K562 (cell line): ENCODE results near the gene MLLT11. TPM values are rescaled to one million over a fixed set of nuclear protein-coding genes. Genes with fewer than 3 reads are reported as not detected.

ENCODE experiments used
- ATAC-seq: fragments of 200-7000 bp; cut with Tn5 transposase; 3 replicates; pipeline ENCODE4 v1.9.1; 2020; ENCODE audit warnings: moderate library complexity
- BruUV-seq: library from RNA; stranded (reverse); fragments of 400-500 nt; replicated peaks from 2 replicates; lab custom pipeline; 2021; lab: Mats Ljungman, UMichigan
- CTCF ChIA-PET: fragments of 300-600 bp; formaldehyde crosslinking; extraction: SDS; loops from one replicate; lab custom pipeline; 2021; ENCODE audit warnings: low intra/inter-chr PET ratio; lab: Yijun Ruan, JAX
- POLR2A ChIA-PET: fragments of 300-600, 350-650 bp; sonication (Branson Sonifier 250); formaldehyde crosslinking; extraction: SDS; loops from one replicate; lab custom pipeline; 2021; ENCODE audit warnings: antibody characterized with exemption, inconsistent platforms; lab: Yijun Ruan, JAX
- DNase-seq, 4 experiments: peaks; one replicate each; pipeline versions ENCODE4 v3.0.0 to v3.0.0-alpha.2; 2011 to 2018; ENCODE audit warnings: low spot score in 3 of 4, mixed read lengths in 3 of 4; ENCODE audit errors: extremely low read depth in 1 of 4
- FAIRE-seq: peaks from 2 replicates; lab custom pipeline; 2011; peaks lifted over from hg19 to GRCh38; lab: Jason Lieb, UNC
- H2AFZ ChIP-seq: 2 replicates; pipeline ENCODE4 v1.6.0; 2011; ENCODE audit warnings: low read depth, low read length, control low read depth, inconsistent platforms
- H3K27ac ChIP-seq: fragments of 200-600 bp; 3 replicates; pipeline ENCODE4 v1.8.0; 2011; ENCODE audit warnings: low read depth, mild to moderate bottlenecking, control low read depth, inconsistent platforms, low read length, moderate library complexity, mixed read lengths; ENCODE audit errors: extremely low read depth
- H3K27me3 ChIP-seq, 2 experiments: fragments of 300-600 bp in 1 of 2; 2 replicates in 1 of 2; 3 replicates in 1 of 2; pipeline versions ENCODE4 v1.6.0 to v1.8.0; 2011; ENCODE audit warnings: inconsistent platforms in 2 of 2, low read length in 2 of 2, mild to moderate bottlenecking in 1 of 2, mixed read lengths in 1 of 2, moderate library complexity in 1 of 2; ENCODE audit not compliant: control insufficient read depth in 2 of 2, insufficient read depth in 2 of 2
- H3K36me3 ChIP-seq: fragments of 300-600 bp; 3 replicates; pipeline ENCODE4 v1.8.0; 2011; ENCODE audit warnings: mild to moderate bottlenecking, low read length, inconsistent platforms; ENCODE audit not compliant: control insufficient read depth, insufficient read depth
- H3K4me1 ChIP-seq, 2 experiments: fragments of 200-600 bp in 1 of 2; replicated peaks in 1 of 2; 2 replicates in 1 of 2; 3 replicates in 1 of 2; pipeline versions ENCODE4 v1.5.1 to v1.8.0; 2011; ENCODE audit warnings: inconsistent platforms in 2 of 2, low read length in 2 of 2, mild to moderate bottlenecking in 1 of 2, mixed read lengths in 1 of 2, moderate library complexity in 1 of 2; ENCODE audit not compliant: control insufficient read depth in 2 of 2, insufficient read depth in 2 of 2
- H3K4me2 ChIP-seq: 2 replicates; pipeline ENCODE4 v1.6.1; 2011; ENCODE audit warnings: low read length, control low read depth, inconsistent platforms, mixed read lengths; ENCODE audit not compliant: insufficient read depth
- H3K4me3 ChIP-seq: fragments of 200-600 bp; sonication (generic), shearing (Covaris generic); 2 replicates; pipeline ENCODE4 v1.5.1; 2016; ENCODE audit warnings: control low read depth, inconsistent platforms
- H3K79me2 ChIP-seq: fragments of 200-600 bp; 3 replicates; pipeline ENCODE4 v1.8.0; 2011; ENCODE audit warnings: low read length, inconsistent platforms; ENCODE audit not compliant: control insufficient read depth, insufficient read depth
- H3K9ac ChIP-seq, 2 experiments: 2 replicates each; pipeline versions ENCODE4 v1.6.0 to v1.6.1; 2011; ENCODE audit warnings: low read depth in 2 of 2, low read length in 2 of 2, control low read depth in 1 of 2, inconsistent platforms in 1 of 2, mild to moderate bottlenecking in 1 of 2, mixed read lengths in 1 of 2; ENCODE audit not compliant: insufficient read depth in 1 of 2
- H3K9me1 ChIP-seq: one replicate; pipeline ENCODE4 v1.6.0; 2011; ENCODE audit warnings: inconsistent platforms, mild to moderate bottlenecking, low read length, moderate library complexity; ENCODE audit not compliant: control insufficient read depth, insufficient read depth
- H3K9me3 ChIP-seq: replicated peaks from 2 replicates; pipeline ENCODE4 v1.5.1; 2011; ENCODE audit warnings: low read depth, low read length, inconsistent platforms; ENCODE audit not compliant: control insufficient read depth, insufficient read depth
- H4K20me1 ChIP-seq: replicated peaks from 2 replicates; pipeline ENCODE4 v1.6.1; 2011; ENCODE audit warnings: low read length, inconsistent platforms, mixed read lengths; ENCODE audit not compliant: control insufficient read depth, insufficient read depth
- ATF3 ChIP-seq, 2 experiments: fragments of 450-650 bp in 1 of 2; sonication (generic) in 1 of 2; formaldehyde crosslinking in 1 of 2; IDR thresholded peaks in 1 of 2; conservative IDR thresholded peaks in 1 of 2; 2 replicates each; pipeline versions ENCODE4 v1.6.1 to v1.8.1; 2016 to 2023; ENCODE audit warnings: mild to moderate bottlenecking in 2 of 2, moderate library complexity in 2 of 2, inconsistent platforms in 1 of 2, missing genetic modification reagents in 1 of 2
- MNT ChIP-seq, 2 experiments: fragments of 450-650 bp; conservative IDR thresholded peaks; 2 replicates each; pipeline ENCODE4 v1.6.1; 2017; ENCODE audit warnings: mild to moderate bottlenecking in 2 of 2, moderate library complexity in 2 of 2
- RBM14 ChIP-seq: fragments of 200-400 bp; formaldehyde crosslinking; IDR thresholded peaks from 2 replicates; pipeline ENCODE4 v1.6.1; 2018; ENCODE audit warnings: low read depth, mild to moderate bottlenecking, low read length, moderate library complexity, borderline replicate concordance; ENCODE audit not compliant: insufficient read depth
- WGBS: fragments of 100-300 bp; shearing (Covaris generic); methylation state at CpG from one replicate; pipeline ENCODE4 v1.1.6; 2016; ENCODE audit warnings: low coverage, mixed read lengths; ENCODE audit not compliant: insufficient coverage; ENCODE audit errors: missing lambda C conversion rate; 5-methylcytosine and 5-hydroxymethylcytosine counted together
- in situ Hi-C: fragments of 300-500 bp; cut with MboI; formaldehyde crosslinking; loops from 4 replicates; pipeline ENCODE4 v1.15.0; 2018; ENCODE audit warnings: inconsistent platforms, mixed read lengths
- intact Hi-C: fragments of 100-400 bp; cut with micrococcal nuclease; formaldehyde crosslinking; loops from 2 replicates; pipeline ENCODE4 v1.14.2; 2022
- polyA plus RNA-seq, 8 experiments: library from polyadenylated mRNA; depleted of rRNA in 4 of 8; stranded (reverse) in 5 of 8; unstranded in 3 of 8; fragments of >200 nt; fragmentation: Nextera tagmentation in 2 of 8; fragmentation: Illumina TruSeq in 1 of 8; extraction: Ambion mirVana in 2 of 8; extraction: Trizol in 1 of 8; gene quantifications; 2 replicates each; pipeline versions ENCODE4 v1.2.1 to v1.2.3, GENCODE V29; 2011 to 2014; ENCODE audit warnings: inconsistent platforms in 1 of 8, missing spikeins in 1 of 8
- total RNA-seq, 7 experiments: library from RNA; depleted of rRNA in 6 of 7; stranded (reverse); fragments of >200 nt in 6 of 7; fragmentation: Illumina TruSeq in 2 of 7; extraction: Trizol in 2 of 7; gene quantifications; 2 replicates each; pipeline versions ENCODE4 v1.2.1 to v1.2.3, GENCODE V29; 2011 to 2021; ENCODE audit warnings: low replicate concordance in 1 of 7

Gene MLLT11
- total and polyA plus RNA-seq, 9 of the 15 experiments (the other 6 are each of a cell fraction or from before 2014, with no cell fraction given): 12.1 to 91.0 (median 22.0) TPM

GRCh38 chr1:151011154-151011850 is 48.9 kb upstream of the MLLT11 start:
- no peak overlapping the region for H3K4me3 ChIP-seq

More at GRCh38 chr1:151011154-151011850, 48.9 kb upstream of the MLLT11 start:
- POLR2A ChIA-PET: interaction anchor here (0.6 to 2.8 kb wide), 8 partner anchors 10 to 198 kb away, joined by 3 to 8 read pairs (median 4); no protein-coding TSS in a partner anchor
- Histone ChIP-seq H2AFZ (no peak overlapping the region), H3K4me2 (no peak overlapping the region), H3K27me3 (no peaks in the 10 kb centered on the region), H3K9me3 (no peaks in the 10 kb centered on the region), H3K4me1 (peaks cover 36 to 46% of the 10 kb centered on the region in 2 experiments), H3K27ac (no peak overlapping the region; the same call in 2 of the 3 replicates), H3K9ac (peak overlapping the region in 1 of 2 experiments; percentile 9; a peak in 1 of 4 replicates), H4K20me1 (no peaks in the 10 kb centered on the region), H3K36me3 (peaks cover 21% of the 10 kb centered on the region; the same call in 2 of the 3 replicates), H3K9me1 (no peaks in the 10 kb centered on the region), H3K79me2 (peaks cover 48% of the 10 kb centered on the region)
- TF ChIP-seq RBM14: no peak
- TF ChIP-seq MNT (conservative IDR thresholded peaks at IDR 0.05): peak in 1 of 2 experiments; percentile 25; a peak in 1 of 4 replicates
- peak; percentile 49; the same call in 1 of the 2 replicates for TF ChIP-seq ATF3 (IDR thresholded peaks at IDR 0.05)
- no peak for TF ChIP-seq ATF3 (CRISPR knock-in tag; conservative IDR thresholded peaks at IDR 0.05)
- BruUV-seq: no TSS peak
- intact Hi-C loops: no loop called here
- in situ Hi-C loops: no loop called here
- DNase-seq (no peak), ATAC-seq (no peak), FAIRE-seq (no peak)
- 59% methylated on average over 4 of the region's 4 CpGs for WGBS
- CTCF ChIA-PET: no interaction called here
